Spleen (tissue), 11 donors: ENCODE data around the gene PPM1H. TPM values are rescaled to one million over a fixed set of nuclear protein-coding genes. Genes with fewer than 3 reads are reported as not detected.
A peak's percentile ranks its signal among the peaks of the same experiment; 100 is the strongest.

ENCODE experiments used
- DNase-seq: peaks from one replicate; pipeline ENCODE4 v3.0.0-alpha.2; 2020
- H3K27ac ChIP-seq, 8 donors: fragments of 200-600 bp; sonication (generic) in 7 of 8; 1 replicate in 4 of 8; 2 replicates in 4 of 8; pipeline versions ENCODE4 v1.5.0 to v1.8.0; 2016 to 2021; ENCODE audit warnings: inconsistent platforms in 4 of 8, mild to moderate bottlenecking in 4 of 8, moderate library complexity in 1 of 8
- H3K27me3 ChIP-seq, 7 donors: fragments of 200-600 bp; sonication (generic) in 6 of 7; replicated peaks in 1 of 7; 1 replicate in 4 of 7; 2 replicates in 3 of 7; pipeline versions ENCODE4 v1.5.0 to v1.8.0; 2016 to 2021; ENCODE audit warnings: inconsistent platforms in 3 of 7, mild to moderate bottlenecking in 1 of 7
- H3K36me3 ChIP-seq, 6 donors: fragments of 200-600 bp; sonication (generic) in 5 of 6; 1 replicate in 4 of 6; 2 replicates in 2 of 6; pipeline versions ENCODE4 v1.5.0 to v1.8.0; 2016 to 2021; ENCODE audit warnings: inconsistent platforms in 2 of 6
- H3K4me1 ChIP-seq, 6 donors: fragments of 200-600 bp; sonication (generic) in 5 of 6; 1 replicate in 3 of 6; 2 replicates in 3 of 6; pipeline versions ENCODE4 v1.5.0 to v1.8.0; 2016 to 2021; ENCODE audit warnings: inconsistent platforms in 3 of 6
- H3K4me3 ChIP-seq, 8 donors: fragments of 200-600 bp; sonication (generic) in 7 of 8; 1 replicate in 4 of 8; 2 replicates in 4 of 8; pipeline versions ENCODE4 v1.5.0 to v1.8.0; 2016 to 2021; ENCODE audit warnings: inconsistent platforms in 4 of 8, mild to moderate bottlenecking in 4 of 8, moderate library complexity in 2 of 8
- H3K9me3 ChIP-seq, 8 donors: fragments of 200-600 bp; sonication (generic) in 7 of 8; 1 replicate in 4 of 8; 2 replicates in 4 of 8; pipeline versions ENCODE4 v1.5.0 to v1.8.0; 2016 to 2021; ENCODE audit warnings: inconsistent platforms in 4 of 8
- POLR2A ChIP-seq, 3 donors: fragments of 450-650 bp; IDR thresholded peaks; one replicate each; pipeline ENCODE4 v1.5.1; 2017; ENCODE audit warnings: antibody characterized with exemption in 3 of 3, mild to moderate bottlenecking in 1 of 3
- POLR2AphosphoS5 ChIP-seq, 3 donors: sonication (generic); formaldehyde crosslinking; IDR thresholded peaks; one replicate each; pipeline ENCODE4 v1.5.1; 2017; ENCODE audit warnings: antibody characterized with exemption in 3 of 3
- WGBS, 5 donors: extraction: QIAGEN DNeasy Blood & Tissue Kit in 3 of 5; methylation state at CpG; one replicate each; pipeline versions ENCODE4 v1.1.5 to v1.1.7; 2013 to 2018; 5-methylcytosine and 5-hydroxymethylcytosine counted together
- intact Hi-C: fragments of 100-400 bp; cut with DNase I; formaldehyde crosslinking; loops from one replicate; pipeline ENCODE4 v1.15.0; 2023; ENCODE audit warnings: low total_unique reads
- polyA plus RNA-seq, 3 donors: library from polyadenylated mRNA; stranded (reverse); fragments of 200-250 nt; gene quantifications; one replicate each; pipeline ENCODE4 v1.2.1, GENCODE V29; 2013
- total RNA-seq, 7 donors: library from RNA; depleted of rRNA in 3 of 7; stranded (reverse); fragments of >200 nt in 3 of 7; fragmentation: NEBNext Ultra II Directional in 4 of 7; extraction: Animal tissue kit (Norgen Biotek cat#: 25700) in 4 of 7; gene quantifications; one replicate each; pipeline versions ENCODE4 v1.1.0 to v1.2.1, GENCODE V29; 2016 to 2021
- TF ChIP-seq, protein P1 (sequence below), 11 experiments: fragments of 200-600 bp in 7 of 11; fragments of 450-650 bp in 4 of 11; sonication (generic) in 4 of 11; IDR thresholded peaks in 8 of 11; conservative IDR thresholded peaks in 3 of 11; 1 replicate in 7 of 11; 2 replicates in 4 of 11; pipeline versions ENCODE4 v1.4.0 to v1.8.0; 2016 to 2021; ENCODE audit warnings: antibody characterized with exemption in 11 of 11, inconsistent platforms in 4 of 11, mild to moderate bottlenecking in 1 of 11
- donor health status: healthy with polysubstance abuse.
- donor health status: DM: no; HTN: no; CAD: no; lungs with moderate emphysema.
- donor health status: DM: no; HTN: no; CAD: no.
- donor health status: Bipolar disorder and iron deficiency.
- donor health status: healthy.
- donor health status: DM: no; HTN: no; CAD: no.
- donor health status: DM: yes; HTN: yes; CAD: no.

PPM1H gene
- total and polyA plus RNA-seq, 10 donors = 0.17 to 3.9 (median 1.9) TPM

DNA sequence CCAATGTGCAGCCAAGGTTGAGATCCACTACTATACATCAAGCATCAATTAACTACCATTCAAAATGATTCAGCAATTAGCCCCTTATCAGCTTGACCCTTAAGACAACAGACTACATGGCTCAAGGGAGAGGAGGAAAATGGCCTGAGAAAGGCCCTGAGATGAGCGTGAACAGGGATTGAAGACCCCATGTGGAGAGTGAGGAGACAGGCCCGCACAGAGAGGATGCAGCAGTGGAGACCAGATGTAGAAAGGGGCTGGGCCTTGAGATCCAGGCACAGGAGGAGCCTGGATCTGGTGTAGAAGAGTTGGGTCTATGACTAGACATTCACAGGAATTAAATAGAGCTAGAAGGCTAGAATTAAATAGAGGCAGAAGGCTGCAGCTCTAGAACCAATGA is 239.3 kb downstream of the PPM1H start:
- Histone ChIP-seq H3K36me3 (no peaks in the 10 kb centered on the region), H3K4me3 (no peak overlapping the region), H3K9me3 (no peaks in the 10 kb centered on the region), H3K4me1 (peaks cover 0 to 7% (median 0%) of the 10 kb centered on the region in 6 donors), H3K27ac (no peak overlapping the region), H3K27me3 (no peaks in the 10 kb centered on the region)
- TF ChIP-seq, protein P1, sequence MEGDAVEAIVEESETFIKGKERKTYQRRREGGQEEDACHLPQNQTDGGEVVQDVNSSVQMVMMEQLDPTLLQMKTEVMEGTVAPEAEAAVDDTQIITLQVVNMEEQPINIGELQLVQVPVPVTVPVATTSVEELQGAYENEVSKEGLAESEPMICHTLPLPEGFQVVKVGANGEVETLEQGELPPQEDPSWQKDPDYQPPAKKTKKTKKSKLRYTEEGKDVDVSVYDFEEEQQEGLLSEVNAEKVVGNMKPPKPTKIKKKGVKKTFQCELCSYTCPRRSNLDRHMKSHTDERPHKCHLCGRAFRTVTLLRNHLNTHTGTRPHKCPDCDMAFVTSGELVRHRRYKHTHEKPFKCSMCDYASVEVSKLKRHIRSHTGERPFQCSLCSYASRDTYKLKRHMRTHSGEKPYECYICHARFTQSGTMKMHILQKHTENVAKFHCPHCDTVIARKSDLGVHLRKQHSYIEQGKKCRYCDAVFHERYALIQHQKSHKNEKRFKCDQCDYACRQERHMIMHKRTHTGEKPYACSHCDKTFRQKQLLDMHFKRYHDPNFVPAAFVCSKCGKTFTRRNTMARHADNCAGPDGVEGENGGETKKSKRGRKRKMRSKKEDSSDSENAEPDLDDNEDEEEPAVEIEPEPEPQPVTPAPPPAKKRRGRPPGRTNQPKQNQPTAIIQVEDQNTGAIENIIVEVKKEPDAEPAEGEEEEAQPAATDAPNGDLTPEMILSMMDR (IDR thresholded peaks at IDR 0.05 in 8 of 11, conservative IDR thresholded peaks at IDR 0.05 in 3 of 11) = no peak
- TF ChIP-seq POLR2AphosphoS5 (IDR thresholded peaks at IDR 0.05) (no peak), POLR2A (IDR thresholded peaks at IDR 0.05) (no peak)
- intact Hi-C loops = no loop called here
- WGBS, 5 donors = 76 to 91% (median 84%) methylated on average over 2 of the region's 2 CpGs
- DNase-seq = no peak

DNA sequence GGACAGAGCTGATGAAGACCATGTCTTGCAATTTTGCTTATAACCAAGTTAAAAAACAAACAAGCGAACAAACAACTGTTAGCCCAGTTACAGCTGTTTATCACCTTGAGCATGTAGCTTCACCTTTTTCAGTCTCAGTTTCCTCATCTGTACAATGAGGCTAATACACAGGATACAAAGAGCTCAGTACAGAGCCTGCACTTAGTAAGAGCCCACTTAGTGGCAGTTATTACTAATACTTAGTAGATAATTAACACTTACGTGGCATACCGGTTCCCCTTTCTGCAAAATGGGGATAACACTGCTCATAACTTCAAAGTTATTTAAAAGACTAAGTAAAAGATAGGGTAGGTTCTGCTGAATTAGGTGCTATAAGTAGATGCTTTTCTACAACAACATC is 240.3 kb downstream of the PPM1H start:
- intact Hi-C loops = no loop called here

DNA sequence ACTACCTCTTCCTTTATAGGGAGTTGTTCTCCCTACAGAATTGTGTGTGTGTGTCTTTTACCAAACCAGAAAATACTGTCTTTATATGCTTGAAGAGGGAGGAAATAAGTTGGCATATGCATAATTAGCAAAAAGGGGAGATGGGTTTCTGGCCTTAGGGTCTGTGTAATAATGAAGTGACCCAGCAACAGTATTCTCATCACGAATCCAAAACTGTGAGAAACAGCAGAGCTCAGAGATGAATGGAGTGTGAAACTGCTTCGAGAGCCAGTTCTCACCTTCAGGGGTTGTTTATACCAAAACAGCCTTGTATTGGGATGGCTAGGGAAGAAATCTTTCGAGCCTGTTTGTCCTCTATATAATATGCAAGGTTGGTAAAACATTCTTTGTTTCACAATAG is 240.8 kb downstream of the PPM1H start:
- 61 to 82% (median 80%) methylated on average over 3 of the region's 3 CpGs for WGBS, 5 donors
- Histone ChIP-seq H3K4me3 (no peak overlapping the region), H3K4me1 (peaks cover 0 to 7% (median 0%) of the 10 kb centered on the region in 6 donors), H3K36me3 (no peaks in the 10 kb centered on the region), H3K27ac (no peak overlapping the region), H3K9me3 (no peaks in the 10 kb centered on the region), H3K27me3 (no peaks in the 10 kb centered on the region)
- no peak for DNase-seq
- intact Hi-C loops = no loop called here
- TF ChIP-seq POLR2AphosphoS5 (IDR thresholded peaks at IDR 0.05) (no peak), POLR2A (IDR thresholded peaks at IDR 0.05) (no peak)
- TF ChIP-seq, protein P1 (IDR thresholded peaks at IDR 0.05 in 8 of 11, conservative IDR thresholded peaks at IDR 0.05 in 3 of 11) = no peak

More for the DNA sequence above, 240.3 kb downstream of the PPM1H start:
- no peaks in the 10 kb centered on the region for H3K27me3 ChIP-seq
- WGBS, 5 donors = 86 to 95% (median 92%) methylated on average over 3 of the region's 3 CpGs
- no peak for DNase-seq
- no peak for TF ChIP-seq POLR2A (IDR thresholded peaks at IDR 0.05)
- TF ChIP-seq, protein P1 (IDR thresholded peaks at IDR 0.05 in 8 of 11, conservative IDR thresholded peaks at IDR 0.05 in 3 of 11) = no peak
- no peak for TF ChIP-seq POLR2AphosphoS5 (IDR thresholded peaks at IDR 0.05)
- H3K9me3 ChIP-seq = no peaks in the 10 kb centered on the region
- peaks cover 0 to 7% (median 0%) of the 10 kb centered on the region in 6 donors for H3K4me1 ChIP-seq
- H3K27ac ChIP-seq = no peak overlapping the region
- H3K4me3 ChIP-seq = no peak overlapping the region
- no peaks in the 10 kb centered on the region for H3K36me3 ChIP-seq

DNA sequence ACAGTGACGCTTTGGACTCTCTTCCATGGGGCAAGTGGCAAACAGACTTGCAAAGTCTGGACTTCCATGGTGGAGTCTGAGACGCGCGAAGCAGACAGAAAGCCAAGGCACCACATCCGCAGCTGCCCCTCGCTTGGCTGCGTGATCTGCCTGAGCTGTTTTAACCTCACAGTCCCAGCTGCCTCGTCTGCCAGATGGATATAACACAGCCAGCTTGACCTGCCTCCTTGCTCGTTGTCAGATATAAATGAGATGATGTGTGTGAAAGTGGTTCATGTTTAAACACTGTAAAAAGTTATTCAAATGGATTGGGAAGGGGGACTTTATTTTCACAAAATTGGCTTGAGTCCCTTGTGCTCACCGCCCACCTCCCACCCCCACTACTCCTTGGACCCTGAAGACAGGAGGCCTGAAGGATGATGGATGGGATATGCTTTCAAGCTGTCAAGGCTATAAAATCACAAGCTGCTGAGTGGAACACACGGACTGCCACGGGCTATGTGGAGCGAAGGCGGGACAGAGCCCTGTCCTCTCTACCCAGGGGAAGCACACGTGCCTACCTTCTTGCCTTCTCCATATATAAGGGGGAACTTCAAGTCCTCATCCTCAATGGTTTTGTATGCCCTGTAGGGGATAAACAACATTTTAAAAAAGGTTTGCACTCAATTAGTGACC is 241.4 kb downstream of the PPM1H start:
- peaks cover 0 to 7% (median 0%) of the 10 kb centered on the region in 6 donors for H3K4me1 ChIP-seq
- H3K27me3 ChIP-seq = no peaks in the 10 kb centered on the region
- H3K27ac ChIP-seq = no peak overlapping the region
- no peaks in the 10 kb centered on the region for H3K9me3 ChIP-seq
- no peaks in the 10 kb centered on the region for H3K36me3 ChIP-seq
- peak in 1 of 3 donors; percentile 9 for TF ChIP-seq POLR2AphosphoS5 (IDR thresholded peaks at IDR 0.05)
- no peak for TF ChIP-seq POLR2A (IDR thresholded peaks at IDR 0.05)
- intact Hi-C loops = no loop called here
- DNase-seq = no peak
- no peak overlapping the region for H3K4me3 ChIP-seq
- 81 to 93% (median 85%) methylated on average over 15 of the region's 15 CpGs for WGBS, 5 donors
